Stimulated activated CD8-positive, alpha-beta memory T cell treated with anti-CD3 and anti-CD28 coated beads, Interleukin-2, amount 100 ng/mL, for 1 hour (primary cell): Measurements from ENCODE around the gene MRPL58.

Source experiments
- DNase-seq, 2 donors: peaks; one replicate each; pipeline ENCODE4 v3.0.0-alpha.2; 2020; ENCODE audit warnings: low read depth in 2 of 2

Gene MRPL58

DNA sequence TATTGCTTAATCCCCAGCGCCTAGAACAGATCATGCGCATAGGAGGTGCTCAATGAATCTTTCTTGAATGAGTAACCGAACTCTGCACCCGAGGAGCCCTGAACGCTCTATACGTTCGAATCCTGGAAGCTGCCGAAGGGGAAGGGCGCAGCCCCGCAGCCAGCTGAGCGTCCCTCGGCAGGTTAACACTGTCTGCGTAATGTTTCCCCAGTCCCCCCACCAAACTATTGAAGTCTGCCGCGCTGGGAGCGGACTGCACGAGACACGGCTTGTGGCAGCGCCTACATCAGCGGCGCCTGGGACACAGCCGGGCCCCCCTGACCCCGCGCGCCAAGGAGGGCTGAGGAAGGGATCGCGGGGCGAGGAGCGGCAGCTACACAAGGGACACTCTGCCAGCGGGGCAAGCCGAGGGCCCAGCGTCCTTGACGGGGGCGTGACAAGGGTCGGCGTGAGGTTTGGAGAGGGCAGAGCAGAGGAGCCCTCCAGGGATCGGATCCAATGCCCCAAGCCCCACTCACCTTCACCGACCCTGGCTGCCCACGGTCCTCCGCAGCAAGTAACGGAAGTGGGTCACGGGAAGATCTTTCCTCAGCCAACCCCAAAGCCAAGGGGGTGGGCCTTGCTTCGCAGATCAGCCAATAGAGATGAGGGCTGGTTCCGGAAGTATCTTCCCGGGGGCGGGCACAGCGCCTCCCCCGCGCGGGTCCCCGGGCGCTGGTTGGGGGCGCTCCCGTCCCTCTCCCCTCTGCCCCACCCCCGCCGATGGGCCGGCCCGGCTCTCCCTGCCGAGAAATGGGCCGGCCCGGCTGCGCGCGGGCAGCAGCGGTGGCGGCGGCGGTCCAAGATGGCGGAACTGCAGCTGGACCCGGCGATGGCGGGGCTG, 34.2 kb downstream of the MRPL58 start, which contains the start of the genes ATP5PD and KCTD2:
Gene ATP5PD (minus strand): TSS at position 563 of the 883 bp plus-strand sequence. CDS start 4,319 bp downstream, outside the sequence.
Gene KCTD2 (plus strand): TSS at position 819 of the 883 bp plus-strand sequence. CDS start 26 bp downstream, at position 845.
- peak; percentile 87 to 89 for DNase-seq

DNA sequence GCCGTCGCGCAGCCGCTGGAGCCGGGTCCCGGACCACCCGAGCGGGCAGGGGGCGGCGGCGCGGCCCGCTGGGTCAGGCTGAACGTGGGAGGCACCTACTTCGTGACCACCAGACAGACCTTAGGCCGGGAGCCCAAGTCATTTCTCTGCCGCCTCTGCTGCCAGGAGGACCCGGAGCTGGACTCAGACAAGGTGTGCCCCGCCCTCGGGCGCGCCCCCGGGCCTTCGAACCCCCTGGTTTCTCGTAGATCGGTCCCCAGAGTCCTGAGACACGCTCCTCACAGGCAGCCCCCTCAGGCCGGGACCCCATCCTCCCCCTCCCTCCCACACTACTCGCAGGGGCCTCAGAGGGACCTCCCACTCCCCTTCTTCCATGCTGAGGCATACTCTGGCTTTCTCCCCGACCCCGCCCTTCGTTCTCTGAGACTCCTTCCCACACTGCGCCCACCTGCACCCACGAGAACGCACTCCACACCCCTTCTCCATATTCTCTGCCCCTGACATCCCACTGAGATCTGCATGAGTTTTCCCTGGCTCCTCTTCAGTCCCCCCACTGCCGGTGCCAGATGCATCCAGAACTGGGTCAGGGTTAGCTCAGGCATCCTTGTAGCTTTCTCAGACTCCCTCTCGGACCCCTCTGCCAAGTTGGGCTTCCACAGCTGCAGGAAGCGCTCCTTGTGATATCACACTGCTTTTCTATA, 35.1 kb downstream of the MRPL58 start:
- no peak for DNase-seq

DNA sequence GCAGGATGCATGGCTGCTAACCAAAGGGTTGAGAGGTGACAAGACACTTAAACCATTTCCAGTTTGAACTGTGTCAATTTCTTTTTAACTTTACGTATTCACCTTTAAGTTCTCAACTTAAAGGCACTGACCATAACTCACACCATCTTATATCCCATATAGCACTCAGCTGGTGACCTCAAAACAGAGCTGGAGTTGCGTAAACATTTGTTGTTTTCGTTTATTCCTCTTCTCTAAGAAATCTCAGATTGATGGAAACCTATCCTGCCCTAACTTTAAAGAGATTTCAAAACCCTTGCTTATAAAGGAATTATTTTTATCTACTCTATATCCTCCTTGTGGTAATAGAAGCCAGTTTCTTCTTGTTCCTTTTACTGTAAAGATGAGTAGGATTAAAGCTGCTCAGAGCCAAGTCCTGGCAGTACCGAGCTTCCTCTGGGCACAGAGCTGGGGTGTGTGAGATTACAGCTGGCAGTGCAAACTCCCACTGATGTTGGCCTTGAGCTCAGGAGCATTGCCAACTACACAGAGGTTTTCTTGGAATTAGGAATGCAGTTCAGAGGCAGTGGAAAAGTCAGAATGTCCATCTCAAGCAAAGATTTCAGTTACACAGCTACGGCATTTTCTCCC, 35.9 kb downstream of the MRPL58 start:
- no peak for DNase-seq

DNA sequence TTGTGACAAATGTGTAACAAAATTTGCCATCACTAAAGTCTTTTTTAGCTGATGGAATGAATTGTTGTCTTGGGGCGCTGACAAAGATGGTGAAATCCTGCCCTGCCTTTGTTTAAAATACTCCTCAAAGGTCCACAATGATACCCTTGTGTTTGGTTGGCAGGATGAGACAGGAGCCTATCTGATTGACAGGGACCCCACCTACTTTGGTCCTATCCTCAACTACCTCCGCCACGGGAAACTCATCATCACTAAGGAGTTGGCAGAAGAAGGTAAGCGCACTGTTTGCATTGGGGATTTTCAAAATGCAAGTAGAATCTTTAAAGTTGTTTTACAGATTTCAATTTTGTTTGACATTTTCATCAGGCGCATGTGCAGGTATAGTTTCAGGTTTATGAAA, 36.6 kb downstream of the MRPL58 start:
- DNase-seq: no peak

DNA sequence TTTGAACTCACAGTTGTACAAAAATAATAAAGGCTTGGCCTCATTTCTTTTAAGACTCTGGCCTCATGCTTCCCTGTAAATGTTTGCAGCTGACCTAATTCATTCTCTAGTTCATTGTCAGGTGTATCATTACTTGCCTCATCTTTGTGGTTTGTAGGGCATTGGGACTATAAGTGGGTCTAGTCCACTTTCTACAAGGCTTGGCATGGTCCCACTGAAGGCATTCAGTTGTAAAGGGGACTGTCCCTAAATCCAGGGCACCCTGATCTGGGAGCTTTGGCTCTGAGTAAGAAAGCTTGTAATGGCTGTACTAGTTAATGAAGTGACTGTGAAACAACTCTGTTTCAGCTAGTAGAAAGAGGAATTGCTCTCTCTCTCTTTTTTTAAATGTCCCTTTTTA, 37.2 kb downstream of the MRPL58 start:
- no peak for DNase-seq

DNA sequence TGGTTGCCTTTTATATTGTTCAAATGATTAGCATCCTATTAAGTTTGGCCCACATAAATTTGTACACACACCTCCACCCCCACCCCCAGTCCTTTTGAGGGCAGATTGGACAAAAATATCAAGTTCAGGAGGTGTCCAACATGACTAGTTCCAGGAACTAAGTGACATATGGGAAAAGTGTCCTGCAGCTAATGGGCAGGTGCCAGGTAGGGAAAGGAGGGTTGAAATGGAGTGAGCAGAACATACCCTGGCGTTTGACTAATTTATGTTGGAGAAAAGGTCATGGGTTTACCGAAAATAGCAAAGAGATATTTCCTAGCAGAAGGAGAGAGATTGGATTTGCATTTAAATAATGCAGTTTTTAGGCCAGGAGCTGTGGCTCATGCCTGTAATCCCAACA, 39.5 kb downstream of the MRPL58 start:
- DNase-seq: no peak

DNA sequence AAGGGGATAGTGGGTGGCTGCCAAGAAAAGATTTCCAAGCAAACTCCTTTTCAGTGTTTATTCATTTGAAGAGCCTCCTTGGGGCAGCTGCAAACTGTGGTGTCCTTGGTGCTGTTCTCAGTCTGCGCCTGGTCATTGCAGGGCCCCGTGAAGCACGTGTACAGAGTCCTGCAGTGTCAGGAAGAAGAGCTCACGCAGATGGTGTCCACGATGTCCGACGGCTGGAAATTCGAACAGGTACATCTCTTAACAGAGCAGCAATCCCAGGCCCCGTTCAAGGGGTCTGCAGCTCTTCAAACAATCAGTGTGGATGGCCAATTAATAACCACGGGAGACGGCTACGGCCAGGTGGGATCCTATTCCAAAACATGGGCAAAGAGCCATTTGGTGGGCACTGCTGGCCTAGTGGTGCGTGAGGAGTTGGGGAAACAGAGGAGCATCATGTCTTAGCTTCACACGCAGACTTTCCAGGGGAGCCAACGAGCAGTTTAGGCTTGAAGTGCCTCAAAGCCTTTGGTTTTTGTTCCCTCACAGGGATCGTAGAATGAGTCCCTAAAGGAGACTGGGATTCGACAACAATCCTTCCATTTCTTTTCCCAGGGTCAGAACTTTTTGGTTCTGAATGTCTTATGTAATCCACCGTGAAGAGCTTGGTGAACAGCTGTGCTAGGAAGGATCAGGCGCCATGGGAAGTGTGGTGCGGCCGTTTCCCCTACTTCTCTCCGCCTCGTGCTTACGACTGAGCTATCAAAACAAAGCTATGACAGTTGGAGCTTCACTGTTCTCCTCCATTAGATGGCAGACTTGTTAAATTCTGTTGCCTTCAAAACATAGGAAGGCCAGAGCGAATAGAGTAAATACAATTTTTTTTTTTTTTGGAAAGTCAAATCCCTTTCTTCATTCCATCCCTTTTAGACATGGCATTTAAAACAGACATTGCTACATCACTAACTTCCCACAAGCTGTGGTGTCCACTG, 47.2 kb downstream of the MRPL58 start:
- DNase-seq: no peak

DNA sequence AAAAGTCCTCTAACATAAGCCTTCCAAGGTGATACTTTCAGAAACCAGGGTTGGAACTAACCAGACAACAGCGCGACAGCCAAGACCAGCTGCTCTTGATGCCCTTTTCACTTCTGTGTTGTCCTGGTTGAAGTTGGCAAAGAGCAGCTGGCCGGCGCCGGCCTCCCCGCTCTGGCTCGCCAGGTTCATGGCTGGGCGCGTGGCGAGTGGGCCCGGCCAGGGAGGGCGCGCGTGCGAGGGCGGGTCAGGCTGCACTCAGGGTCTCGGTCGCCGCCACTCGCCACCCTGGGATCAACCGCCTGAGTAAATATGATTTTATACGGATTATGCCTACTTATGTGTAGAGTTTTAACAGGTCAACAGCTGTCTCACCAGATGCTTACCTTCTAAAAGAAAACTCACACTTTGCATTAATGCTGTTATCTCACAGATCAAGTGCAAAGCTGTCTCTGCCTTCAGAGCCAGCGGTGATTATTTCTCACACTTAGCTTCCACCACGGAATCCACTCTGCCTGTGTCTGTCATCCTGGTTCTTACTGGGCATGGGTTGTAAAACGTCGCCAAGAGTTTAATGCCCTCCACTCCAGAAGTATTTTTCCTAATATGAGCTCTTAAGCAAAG, 48.1 kb downstream of the MRPL58 start:
- no peak for DNase-seq

DNA sequence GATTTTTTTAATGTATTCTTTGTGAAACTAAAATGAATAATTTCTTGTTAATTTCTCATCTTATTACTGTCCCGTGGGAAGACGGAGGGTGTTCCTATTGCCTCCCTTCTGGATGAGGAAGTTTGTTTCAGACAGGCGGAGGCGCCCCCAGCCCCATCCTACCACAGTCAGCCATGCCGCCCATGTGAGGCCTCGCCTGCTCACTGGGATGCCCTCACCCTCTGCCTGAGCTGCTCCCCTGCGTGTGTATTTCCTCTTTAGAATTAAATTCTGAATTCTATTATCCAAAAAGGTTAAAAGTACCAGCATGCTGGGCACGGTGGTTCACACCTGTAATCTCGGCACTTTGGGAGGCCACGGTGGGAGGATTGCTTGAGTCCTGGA, 48.6 kb downstream of the MRPL58 start:
- no peak for DNase-seq

DNA sequence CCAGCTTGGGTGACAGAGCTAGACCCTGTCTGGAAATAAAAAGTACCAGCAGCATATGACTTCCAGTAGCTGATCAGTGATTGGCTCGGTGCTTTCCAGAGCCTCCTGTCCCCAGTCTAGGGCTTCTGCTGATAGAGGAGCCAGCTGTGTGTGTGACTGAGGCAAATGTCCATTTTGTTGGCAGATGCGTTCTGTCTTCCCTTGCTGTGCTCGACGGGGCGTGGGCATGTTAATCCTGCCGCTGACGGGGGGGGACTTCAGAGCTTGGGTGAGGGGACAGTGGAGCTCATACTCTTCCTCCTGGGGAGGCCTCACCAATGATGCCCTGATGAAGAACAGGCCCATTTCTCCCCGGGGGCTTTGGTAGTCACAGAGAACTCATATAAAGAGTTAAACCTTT, 49.1 kb downstream of the MRPL58 start:
- DNase-seq: no peak

DNA sequence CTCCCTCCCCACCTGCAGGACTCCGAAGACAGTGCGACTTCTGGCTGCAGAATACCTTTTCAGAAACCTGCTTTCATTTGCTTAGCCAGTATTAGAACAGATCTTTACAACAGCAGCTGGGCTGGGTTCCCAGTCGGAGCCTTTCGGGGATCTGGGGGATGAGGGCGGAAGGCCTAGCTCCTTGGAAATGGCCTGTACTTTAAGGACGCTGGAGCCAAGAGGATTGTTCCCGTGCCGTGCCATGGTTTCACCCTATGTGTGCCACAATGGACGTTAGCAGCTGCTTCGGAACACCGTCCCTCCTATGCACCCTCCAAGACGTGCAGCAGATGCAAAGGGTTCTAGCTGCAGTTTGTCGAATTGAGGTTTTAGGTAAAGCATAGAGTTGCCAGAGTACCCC, 50.7 kb downstream of the MRPL58 start:
- DNase-seq: no peak

DNA sequence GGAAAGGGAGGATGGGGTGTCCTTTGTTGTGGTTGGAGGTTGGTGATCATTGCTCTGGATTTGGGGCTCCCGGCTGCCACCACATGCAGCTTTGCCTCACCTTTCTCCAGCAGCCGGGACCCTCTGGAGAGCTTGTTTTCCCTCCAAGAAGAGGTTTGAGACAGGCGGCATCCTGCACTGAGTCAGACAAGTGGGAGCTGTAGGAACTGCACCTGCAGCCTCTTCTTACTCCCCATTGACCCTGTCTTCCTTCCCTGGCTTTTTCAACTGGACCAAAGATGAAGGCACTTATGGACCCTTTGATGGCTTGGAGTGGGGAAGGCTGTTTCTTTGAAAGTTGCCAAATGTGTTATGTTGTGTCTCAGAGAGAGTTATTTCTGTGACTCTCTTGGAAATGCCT, 51.2 kb downstream of the MRPL58 start:
- no peak for DNase-seq

DNA sequence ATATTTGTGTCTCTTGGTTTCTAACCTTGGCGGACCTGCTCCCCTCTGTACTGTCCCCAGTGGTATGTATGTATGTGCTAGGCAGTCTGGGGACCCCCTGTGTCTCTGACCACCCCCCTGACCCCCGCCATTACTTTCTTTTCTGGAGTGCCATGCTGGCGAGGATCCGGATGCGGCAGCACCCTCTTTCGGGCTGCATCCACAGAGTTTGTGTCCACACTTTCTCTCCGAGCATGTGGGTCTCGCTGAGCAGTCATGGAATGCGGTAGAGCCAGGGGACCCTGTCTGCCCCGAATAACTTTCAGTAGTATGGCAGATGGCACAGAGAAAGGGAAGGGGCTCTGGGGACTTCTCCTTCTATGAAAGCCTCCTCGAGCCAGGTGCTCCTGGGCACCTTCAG, 51.6 kb downstream of the MRPL58 start:
- DNase-seq: no peak

DNA sequence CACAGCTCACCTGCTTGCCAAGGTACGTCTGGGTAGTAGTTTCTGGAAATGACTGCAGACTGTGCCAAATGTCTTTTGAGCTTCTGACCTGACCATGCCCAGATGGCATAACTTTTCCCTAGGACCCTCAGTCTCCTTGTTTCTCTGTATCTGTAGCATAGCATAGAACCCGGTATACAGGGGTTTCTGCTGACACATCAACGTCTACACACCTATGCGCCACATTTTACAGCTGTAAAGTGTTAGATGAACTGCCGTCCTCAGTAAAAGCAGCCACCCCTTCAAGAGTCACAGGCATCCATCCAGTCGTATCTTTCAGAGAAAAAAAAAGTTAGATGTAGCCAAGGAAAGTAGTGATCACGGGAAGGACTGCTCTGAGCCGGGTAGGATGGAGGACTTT, 52.0 kb downstream of the MRPL58 start:
- DNase-seq: no peak

DNA sequence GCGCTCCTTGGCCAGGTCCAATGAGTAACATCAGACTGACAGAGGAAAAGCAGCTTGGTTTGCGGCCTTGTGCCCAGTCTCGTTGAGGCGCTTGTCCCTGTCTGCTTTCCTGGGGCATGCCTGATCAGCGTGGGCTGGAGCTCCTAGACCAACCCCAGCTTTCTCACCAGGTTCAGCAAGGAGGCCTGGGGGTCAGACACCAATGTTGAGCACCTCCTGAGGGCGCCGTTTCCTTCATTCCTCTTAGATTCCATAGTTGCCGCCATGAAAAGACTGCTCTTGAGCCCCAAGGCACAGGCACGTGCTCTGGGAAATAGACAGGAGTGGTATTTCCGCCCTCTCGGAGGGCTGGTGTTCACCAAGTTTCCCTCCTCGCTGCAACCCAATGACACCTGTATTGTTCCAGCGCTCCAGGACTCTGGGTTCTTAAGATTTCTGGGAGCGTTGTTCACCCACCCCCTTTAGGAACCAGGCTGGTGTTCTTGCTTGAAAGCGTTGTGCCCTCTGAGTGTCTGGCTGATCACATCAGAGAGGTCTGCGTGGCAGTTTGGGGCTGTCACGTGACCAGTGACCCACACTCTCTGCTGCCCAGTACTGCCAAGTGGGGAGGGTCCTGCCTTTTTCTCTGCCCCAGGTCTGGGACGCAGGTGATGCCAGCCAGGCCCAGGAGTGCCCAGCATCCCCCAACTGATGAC, 52.5 kb downstream of the MRPL58 start:
- no peak for DNase-seq

DNA sequence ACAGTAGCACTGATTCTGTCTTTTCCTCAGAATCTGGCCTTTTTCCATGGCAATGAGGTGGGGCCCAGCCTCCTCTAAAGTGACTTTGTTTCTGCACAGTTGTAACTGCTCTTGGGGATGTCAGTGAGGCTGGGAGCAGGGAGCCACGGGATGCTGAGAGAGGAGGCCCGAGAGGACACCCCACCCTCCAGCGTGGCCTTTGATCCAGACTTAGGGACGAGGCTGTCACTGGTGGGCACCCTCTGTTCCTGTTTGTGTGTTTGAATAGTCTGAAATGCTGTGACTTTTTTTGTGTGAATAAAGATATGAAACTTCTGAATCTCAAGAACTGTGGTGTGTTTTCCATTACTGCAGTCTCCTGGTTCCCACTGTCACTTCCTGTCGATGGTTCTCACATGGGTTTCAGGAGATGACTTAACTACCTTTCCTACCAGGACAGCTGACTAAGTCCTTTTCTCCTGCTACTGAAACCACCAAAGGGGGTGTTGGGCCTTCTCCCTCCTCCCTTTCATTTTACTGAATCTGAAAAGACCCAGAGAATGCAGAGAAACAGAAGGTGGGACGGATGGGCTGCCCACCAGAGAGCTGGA, 53.2 kb downstream of the MRPL58 start:
- no peak for DNase-seq

DNA sequence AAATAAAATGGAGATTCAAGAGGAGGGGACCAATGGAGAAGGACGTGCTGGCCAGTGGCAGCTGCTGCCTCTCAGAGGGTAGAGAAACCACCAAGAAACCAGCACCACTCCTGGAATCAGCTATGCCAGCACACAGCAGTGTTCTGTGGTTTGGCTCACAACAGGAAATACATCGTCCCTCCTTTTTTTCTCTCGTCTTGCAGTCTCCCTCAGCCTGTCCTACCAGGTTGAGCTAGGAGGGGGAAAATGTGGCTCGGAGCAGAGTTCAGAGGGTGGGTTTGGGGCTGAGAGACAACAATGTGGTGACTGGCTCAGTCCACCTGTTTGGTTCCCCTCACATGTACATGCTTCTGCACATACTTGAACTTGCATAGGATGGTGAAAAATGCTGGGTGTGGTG, 55.4 kb downstream of the MRPL58 start:
- no peak for DNase-seq

DNA sequence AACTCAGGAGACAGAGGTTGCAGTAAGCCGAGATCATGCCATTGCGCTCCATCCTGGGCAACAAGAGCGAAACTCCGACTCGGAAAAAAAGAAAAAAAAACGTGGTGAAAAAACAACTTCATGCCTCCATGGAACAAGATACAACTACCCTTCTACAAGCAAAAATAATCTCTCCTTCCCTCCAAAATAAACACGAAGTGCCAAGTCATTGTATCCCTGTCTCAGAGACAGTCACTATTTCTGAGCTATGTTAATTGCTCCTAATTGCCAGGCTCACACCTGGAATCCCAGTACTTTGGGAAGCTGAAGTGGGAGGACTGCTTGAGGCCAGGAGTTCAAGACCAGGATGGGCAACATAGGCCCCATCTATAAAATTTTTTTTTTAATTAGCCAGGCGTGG, 56.3 kb downstream of the MRPL58 start:
- no peak for DNase-seq

DNA sequence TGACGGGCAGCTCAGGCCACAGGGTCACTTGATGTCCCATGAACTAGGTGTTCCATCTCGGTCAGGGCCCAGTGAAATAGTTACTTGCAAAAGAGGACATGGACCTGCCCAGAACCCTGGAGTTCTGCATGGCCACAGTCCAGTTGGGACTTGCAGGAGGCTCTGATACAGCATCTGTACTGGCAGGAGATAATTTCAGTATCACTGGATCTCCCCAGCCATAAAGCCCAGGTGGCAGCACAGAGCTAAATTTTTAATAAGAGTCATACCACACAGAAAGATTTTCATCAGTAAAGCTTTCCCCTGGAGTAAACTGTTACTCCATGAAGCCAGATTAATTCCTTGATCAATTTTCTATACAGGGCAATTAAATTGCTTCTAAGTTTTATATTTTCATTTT, 57.3 kb downstream of the MRPL58 start:
- DNase-seq: no peak
